IMR-90 (cell line): ENCODE results near the gene GRID1. TPM values are rescaled to one million over a fixed set of nuclear protein-coding genes. Genes with fewer than 3 reads are reported as not detected.

Source experiments
- ATAC-seq: fragments of 200-7000 bp; cut with Tn5 transposase; 2 replicates; pipeline ENCODE4 v1.9.1; 2020; ENCODE audit warnings: low read depth, mild to moderate bottlenecking, moderate library complexity
- BruUV-seq: library from RNA; stranded (reverse); fragments of 400-500 nt; replicated peaks from 2 replicates; lab custom pipeline; 2021; lab: Mats Ljungman, UMichigan
- CTCF ChIA-PET: fragments of 300-600 bp; formaldehyde crosslinking; extraction: SDS; loops from one replicate; lab custom pipeline; 2021; ENCODE audit warnings: antibody characterized with exemption; lab: Yijun Ruan, JAX
- POLR2A ChIA-PET: fragments of 300-600 bp; sonication (Branson Sonifier 250); formaldehyde crosslinking; loops from one replicate; lab custom pipeline; 2022; ENCODE audit warnings: antibody characterized with exemption; ENCODE audit not compliant: unreplicated experiment; lab: Charles Lee
- DNase-seq: peaks from one replicate; pipeline ENCODE4 v3.0.0; 2013
- H2AFZ ChIP-seq: replicated peaks from 2 replicates; pipeline ENCODE3; 2013; ENCODE audit warnings: low read length, mild to moderate bottlenecking; ENCODE audit not compliant: poor library complexity
- H2AK5ac ChIP-seq: 2 replicates; pipeline ENCODE4 v1.6.1; 2013; ENCODE audit warnings: low read depth, low read length, inconsistent platforms
- H2AK9ac ChIP-seq: replicated peaks from 2 replicates; pipeline ENCODE3; 2013; ENCODE audit warnings: mild to moderate bottlenecking, low read depth, low read length, moderate library complexity; ENCODE audit not compliant: poor library complexity
- H2BK120ac ChIP-seq: 2 replicates; pipeline ENCODE4 v1.6.1; 2013; ENCODE audit warnings: low read depth, low read length, inconsistent platforms
- H2BK15ac ChIP-seq: 3 replicates; pipeline ENCODE4 v1.6.1; 2013; ENCODE audit warnings: low read depth, low read length, inconsistent platforms
- H2BK20ac ChIP-seq: 2 replicates; pipeline ENCODE4 v1.6.1; 2013; ENCODE audit warnings: low read depth, mild to moderate bottlenecking, inconsistent platforms, low read length, moderate library complexity
- H2BK5ac ChIP-seq: 2 replicates; pipeline ENCODE4 v1.6.1; 2013; ENCODE audit warnings: mild to moderate bottlenecking, low read depth, low read length, inconsistent platforms; ENCODE audit not compliant: poor library complexity, severe bottlenecking
- H3K14ac ChIP-seq: replicated peaks from 2 replicates; pipeline ENCODE4 v1.6.1; 2013; ENCODE audit warnings: low read depth, low read length, inconsistent platforms
- H3K18ac ChIP-seq: 2 replicates; pipeline ENCODE4 v1.6.1; 2013; ENCODE audit warnings: low read depth, low read length, control low read depth
- H3K23ac ChIP-seq: 2 replicates; pipeline ENCODE4 v1.6.1; 2013; ENCODE audit warnings: low read depth, low read length, inconsistent platforms
- H3K27ac ChIP-seq: 2 replicates; pipeline ENCODE4 v1.5.1; 2013; ENCODE audit warnings: mild to moderate bottlenecking, control low read depth, low read length; ENCODE audit not compliant: insufficient read depth
- H3K27me3 ChIP-seq: 2 replicates; pipeline ENCODE4 v1.6.1; 2013; ENCODE audit warnings: low read length; ENCODE audit not compliant: control insufficient read depth, insufficient read depth
- H3K36me3 ChIP-seq: 2 replicates; pipeline ENCODE4 v1.6.1; 2013; ENCODE audit warnings: low read length, mixed read lengths; ENCODE audit not compliant: control insufficient read depth, insufficient read depth
- H3K4ac ChIP-seq: 2 replicates; pipeline ENCODE4 v1.6.1; 2013; ENCODE audit warnings: low read depth, low read length, inconsistent platforms
- H3K4me1 ChIP-seq: 2 replicates; pipeline ENCODE4 v1.6.1; 2013; ENCODE audit warnings: low read length, mixed read lengths; ENCODE audit not compliant: control insufficient read depth, insufficient read depth
- H3K4me2 ChIP-seq: 2 replicates; pipeline ENCODE4 v1.6.1; 2013; ENCODE audit warnings: low read depth, mild to moderate bottlenecking, control low read depth, low read length, moderate library complexity
- H3K4me3 ChIP-seq: 2 replicates; pipeline ENCODE4 v1.5.1; 2013; ENCODE audit warnings: low read depth, mild to moderate bottlenecking, control low read depth, low read length, moderate library complexity; ENCODE audit not compliant: insufficient read depth
- H3K56ac ChIP-seq: 2 replicates; pipeline ENCODE4 v1.6.1; 2013; ENCODE audit warnings: low read length, inconsistent platforms; ENCODE audit not compliant: insufficient read depth; ENCODE audit errors: extremely low read depth
- H3K79me1 ChIP-seq, 2 experiments: 2 replicates each; pipeline ENCODE4 v1.6.1; 2013; ENCODE audit warnings: low read length in 2 of 2, inconsistent platforms in 1 of 2, low read depth in 1 of 2
- H3K9ac ChIP-seq: 2 replicates; pipeline ENCODE4 v1.6.1; 2013; ENCODE audit warnings: low read depth, low read length, control low read depth
- H3K9me1 ChIP-seq: 2 replicates; pipeline ENCODE4 v1.6.1; 2013; ENCODE audit warnings: low read length, inconsistent platforms; ENCODE audit not compliant: insufficient read depth
- H3K9me3 ChIP-seq: 2 replicates; pipeline ENCODE4 v1.6.1; 2013; ENCODE audit warnings: low read length; ENCODE audit not compliant: control insufficient read depth, insufficient read depth
- H4K20me1 ChIP-seq: 2 replicates; pipeline ENCODE4 v1.6.1; 2013; ENCODE audit warnings: low read length, inconsistent platforms; ENCODE audit not compliant: insufficient read depth
- H4K5ac ChIP-seq: 2 replicates; pipeline ENCODE4 v1.6.1; 2013; ENCODE audit warnings: mild to moderate bottlenecking, low read depth, low read length, control low read depth
- H4K8ac ChIP-seq, 2 experiments: 2 replicates each; pipeline ENCODE4 v1.6.1; 2013; ENCODE audit warnings: low read depth in 2 of 2, low read length in 2 of 2, control low read depth in 1 of 2, inconsistent platforms in 1 of 2
- H4K91ac ChIP-seq: 2 replicates; pipeline ENCODE4 v1.6.1; 2013; ENCODE audit warnings: low read depth, low read length, inconsistent platforms; ENCODE audit not compliant: insufficient read depth
- BHLHE40 ChIP-seq: fragments of 150-350 bp; IDR thresholded peaks from 2 replicates; pipeline ENCODE4 v1.6.1; 2016; ENCODE audit warnings: mild to moderate bottlenecking, low read depth, low read length
- CEBPB ChIP-seq: IDR thresholded peaks from 2 replicates; pipeline ENCODE4 v1.6.1; 2012; ENCODE audit warnings: low read depth, low read length, improper control_type of control experiment
- ELK1 ChIP-seq: fragments of 150-350 bp; IDR thresholded peaks from 2 replicates; pipeline ENCODE4 v1.6.1; 2016; ENCODE audit warnings: low read depth, mild to moderate bottlenecking, low read length, moderate library complexity, borderline replicate concordance
- FOS ChIP-seq: fragments of 150-350 bp; IDR thresholded peaks from 2 replicates; pipeline ENCODE4 v1.6.1; 2016; ENCODE audit warnings: low read depth, low read length
- MAZ ChIP-seq: IDR thresholded peaks from 2 replicates; pipeline ENCODE4 v1.6.1; 2012; ENCODE audit warnings: low read depth, mild to moderate bottlenecking, low read length, improper control_type of control experiment, moderate library complexity, borderline replicate concordance
- POLR2A ChIP-seq: IDR thresholded peaks from 2 replicates; pipeline ENCODE4 v1.6.1; 2012; ENCODE audit warnings: mild to moderate bottlenecking, low read depth, low read length
- SMC3 ChIP-seq: fragments of 150-350 bp; IDR thresholded peaks from 2 replicates; pipeline ENCODE4 v1.6.1; 2016; ENCODE audit warnings: low read depth, mild to moderate bottlenecking, antibody characterized with exemption, low read length, moderate library complexity
- WGBS, 2 experiments: methylation state at CpG; one replicate each; pipeline versions ENCODE4 v1.1.5 to v1.1.7; 2013; ENCODE audit warnings: missing lambda C conversion rate in 2 of 2; ENCODE audit not compliant: insufficient read length in 1 of 2; ENCODE audit errors: extremely low coverage in 2 of 2; 5-methylcytosine and 5-hydroxymethylcytosine counted together
- dilution Hi-C: fragments of 300-500 bp; cut with HindIII; formaldehyde crosslinking; loops from one replicate; pipeline ENCODE4 v1.14.3; 2018; ENCODE audit warnings: low sequenced_read_pairs; ENCODE audit not compliant: unreplicated experiment
- in situ Hi-C: fragments of 300-500 bp; cut with MboI; formaldehyde crosslinking; loops from 3 replicates; pipeline ENCODE4 v1.14.3; 2019; ENCODE audit warnings: low sequenced_read_pairs, inconsistent platforms, mixed read lengths
- intact Hi-C: fragments of 100-400 bp; cut with micrococcal nuclease; formaldehyde crosslinking; loops from 2 replicates; pipeline ENCODE4 v1.10.0; 2022
- polyA plus RNA-seq, 3 experiments: library from polyadenylated mRNA; depleted of rRNA; stranded (reverse); fragments of >200 nt; gene quantifications; 2 replicates each; pipeline ENCODE4 v1.2.3, GENCODE V29; 2012; ENCODE audit warnings: low replicate concordance in 1 of 3
- total RNA-seq: library from RNA; depleted of rRNA; stranded (reverse); fragments of >200 nt; gene quantifications from 2 replicates; pipeline ENCODE4 v1.2.3, GENCODE V29; 2012

The GRID1 gene
- total and polyA plus RNA-seq, 2 of the 4 experiments (the other 2 are of a cell fraction), result not detected

- no peak overlapping the region for H2BK5ac ChIP-seq
- H4K5ac ChIP-seq, result no peak overlapping the region
- H3K9ac ChIP-seq, result no peak overlapping the region
- H3K56ac ChIP-seq, result no peak overlapping the region
- no peaks in the 10 kb centered on the region for H3K36me3 ChIP-seq
- no peaks in the 10 kb centered on the region for H3K9me3 ChIP-seq
- ATAC-seq (no peak), DNase-seq (no peak)
- H3K27ac ChIP-seq, result no peak overlapping the region
- no peak overlapping the region; the same call in 1 of the 2 replicates for H3K4me3 ChIP-seq
- H4K91ac ChIP-seq, result no peak overlapping the region
- H3K4ac ChIP-seq, result peak overlapping the region; percentile 20; the same call in 1 of the 2 replicates
- H2BK15ac ChIP-seq, result no peak overlapping the region
- H3K14ac ChIP-seq, result no peak overlapping the region
- BruUV-seq, result no TSS peak
- H3K18ac ChIP-seq, result no peak overlapping the region
- H2BK120ac ChIP-seq, result peak overlapping the region; percentile 19; the same call in 1 of the 2 replicates
- peak overlapping the region; percentile 100 for H2AFZ ChIP-seq
- peak overlapping the region; percentile 43; the same call in 1 of the 2 replicates for H3K4me2 ChIP-seq
- dilution Hi-C loops (no loop called here), intact Hi-C loops (loop anchor here (2.0 kb wide), 1 partner anchor 37 kb away; no protein-coding TSS in a partner anchor), in situ Hi-C loops (loop anchor here (10.0 kb wide), 1 partner anchor 503 kb away; no protein-coding TSS in a partner anchor)
- ChIA-PET CTCF (interaction anchor here (0.6 to 2.4 kb wide), 8 partner anchors 37 to 924 kb away, joined by 3 to 17 read pairs (median 4); no protein-coding TSS in a partner anchor), POLR2A (no interaction called here)
- WGBS, 2 experiments, result 7% methylated on average over 5 of the region's 27 CpGs; no CpG with 5 or more reads in 1 of the 2 experiments
- H2AK5ac ChIP-seq, result peak overlapping the region; percentile 49; the same call in 1 of the 2 replicates
- no peaks in the 10 kb centered on the region for H3K79me1 ChIP-seq
- H3K27me3 ChIP-seq, result peaks cover 4% of the 10 kb centered on the region; the same call in 1 of the 2 replicates
- H3K9me1 ChIP-seq, result no peaks in the 10 kb centered on the region
- H2AK9ac ChIP-seq, result peak overlapping the region; percentile 58
- H4K20me1 ChIP-seq, result no peaks in the 10 kb centered on the region
- H3K4me1 ChIP-seq, result peaks cover 10% of the 10 kb centered on the region
- TF ChIP-seq SMC3 (no peak), POLR2A (no peak), MAZ (no peak), FOS (no peak), CEBPB (no peak), ELK1 (no peak), BHLHE40 (no peak)
- H3K23ac ChIP-seq, result no peak overlapping the region
- H2BK20ac ChIP-seq, result no peak overlapping the region
- peak overlapping the region; percentile 6 to 50; a peak in 2 of 4 replicates for H4K8ac ChIP-seq
These were observed 35.1 kb upstream of the GRID1 start for GRCh38 chr10:86401588-86402282.
